Activated CD4-positive, alpha-beta memory T cell treated with anti-CD3 and anti-CD28 coated beads, Interleukin-2, amount 10 ng/mL, durations not matched to agents 7 days and 5 days (primary cell): ENCODE data around the gene TGM2. TPM values are rescaled to one million over a fixed set of nuclear protein-coding genes. Genes with fewer than 3 reads are reported as not detected.
A peak's percentile ranks its signal among the peaks of the same experiment; 100 is the strongest.

ENCODE experiments used
- CTCF ChIA-PET: fragments of 350-600 bp; sonication (Branson Sonifier 250); formaldehyde crosslinking; loops from one replicate; lab custom pipeline; 2021; ENCODE audit warnings: antibody characterized with exemption, inconsistent platforms; lab: Charles Lee
- POLR2A ChIA-PET: fragments of 350-600 bp; sonication (Branson Sonifier 250); formaldehyde crosslinking; loops from one replicate; lab custom pipeline; 2021; ENCODE audit warnings: antibody characterized with exemption; lab: Charles Lee
- DNase-seq: peaks from one replicate; pipeline ENCODE4 v3.0.0-alpha.2; 2020
- H3K27ac Mint-ChIP-seq: one replicate; pipeline ENCODE4 v1.8.0; 2021; ENCODE audit warnings: mild to moderate bottlenecking, mixed read lengths
- H3K27me3 Mint-ChIP-seq: one replicate; pipeline ENCODE4 v1.8.0; 2021; ENCODE audit warnings: mixed read lengths
- H3K36me3 Mint-ChIP-seq: one replicate; pipeline ENCODE4 v1.8.0; 2021; ENCODE audit warnings: low read depth, mixed read lengths
- H3K4me1 Mint-ChIP-seq: one replicate; pipeline ENCODE4 v1.8.0; 2021; ENCODE audit warnings: mixed read lengths
- H3K4me3 Mint-ChIP-seq: one replicate; pipeline ENCODE4 v1.8.0; 2021; ENCODE audit warnings: mild to moderate bottlenecking, mixed read lengths
- H3K9me3 Mint-ChIP-seq: one replicate; pipeline ENCODE4 v1.8.0; 2021; ENCODE audit warnings: mixed read lengths
- total RNA-seq, 2 experiments: library from RNA; stranded (reverse); gene quantifications; one replicate each; pipeline ENCODE4 v1.2.3, GENCODE V29; 2021

The TGM2 gene
- total RNA-seq, 2 experiments from 2014 or later: 0.33 to 0.38 TPM

GRCh38 chr20:38159957-38160756, 4.9 kb downstream of the TGM2 start:
- CTCF ChIA-PET: no interaction called here

GRCh38 chr20:38159566-38159956, 5.5 kb downstream of the TGM2 start:
- Mint-ChIP-seq H3K4me1 (peaks cover 5% of the 10 kb centered on the region), H3K27me3 (peaks cover 6% of the 10 kb centered on the region), H3K36me3 (no peaks in the 10 kb centered on the region), H3K27ac (no peak overlapping the region), H3K4me3 (no peak overlapping the region), H3K9me3 (no peaks in the 10 kb centered on the region)
- POLR2A ChIA-PET: no interaction called here
- CTCF ChIA-PET: no interaction called here
- no peak for DNase-seq

More at GRCh38 chr20:38159957-38160756, 4.9 kb downstream of the TGM2 start:
- peaks cover 9% of the 10 kb centered on the region for H3K27me3 Mint-ChIP-seq
- H3K27ac Mint-ChIP-seq: no peak overlapping the region
- H3K9me3 Mint-ChIP-seq: no peaks in the 10 kb centered on the region
- no peak overlapping the region for H3K4me3 Mint-ChIP-seq
- POLR2A ChIA-PET: no interaction called here
- H3K4me1 Mint-ChIP-seq: peaks cover 5% of the 10 kb centered on the region
- no peaks in the 10 kb centered on the region for H3K36me3 Mint-ChIP-seq
- no peak for DNase-seq

- ChIA-PET CTCF (no interaction called here), POLR2A (no interaction called here)
- Mint-ChIP-seq H3K4me1 (peaks cover 5% of the 10 kb centered on the region), H3K27me3 (peaks cover 6% of the 10 kb centered on the region), H3K27ac (no peak overlapping the region), H3K4me3 (no peak overlapping the region), H3K9me3 (no peaks in the 10 kb centered on the region), H3K36me3 (no peaks in the 10 kb centered on the region)
- DNase-seq: no peak
Measured at GRCh38 chr20:38158701-38159351, 6.2 kb downstream of the TGM2 start.

GRCh38 chr20:38157635-38158495, 7.2 kb downstream of the TGM2 start:
- H3K27me3 Mint-ChIP-seq: peaks cover 4% of the 10 kb centered on the region
- POLR2A ChIA-PET: no interaction called here
- peaks cover 7% of the 10 kb centered on the region for H3K4me1 Mint-ChIP-seq
- no peak overlapping the region for H3K4me3 Mint-ChIP-seq
- CTCF ChIA-PET: interaction anchor here (0.8 kb wide), 1 partner anchor 63 kb away, joined by 3 read pairs; no protein-coding TSS in a partner anchor
- no peaks in the 10 kb centered on the region for H3K36me3 Mint-ChIP-seq
- no peak for DNase-seq
- H3K27ac Mint-ChIP-seq: no peak overlapping the region
- H3K9me3 Mint-ChIP-seq: no peaks in the 10 kb centered on the region

- no peaks in the 10 kb centered on the region for H3K9me3 Mint-ChIP-seq
- peaks cover 15% of the 10 kb centered on the region for H3K4me1 Mint-ChIP-seq
- H3K27ac Mint-ChIP-seq: no peak overlapping the region
- POLR2A ChIA-PET: no interaction called here
- no peak overlapping the region for H3K4me3 Mint-ChIP-seq
- H3K27me3 Mint-ChIP-seq: no peaks in the 10 kb centered on the region
- no peaks in the 10 kb centered on the region for H3K36me3 Mint-ChIP-seq
- CTCF ChIA-PET: interaction anchor here (0.8 kb wide), 1 partner anchor 64 kb away, joined by 3 read pairs; no protein-coding TSS in a partner anchor
- no peak for DNase-seq
Measured at GRCh38 chr20:38156888-38157634, 8.0 kb downstream of the TGM2 start.

DNA sequence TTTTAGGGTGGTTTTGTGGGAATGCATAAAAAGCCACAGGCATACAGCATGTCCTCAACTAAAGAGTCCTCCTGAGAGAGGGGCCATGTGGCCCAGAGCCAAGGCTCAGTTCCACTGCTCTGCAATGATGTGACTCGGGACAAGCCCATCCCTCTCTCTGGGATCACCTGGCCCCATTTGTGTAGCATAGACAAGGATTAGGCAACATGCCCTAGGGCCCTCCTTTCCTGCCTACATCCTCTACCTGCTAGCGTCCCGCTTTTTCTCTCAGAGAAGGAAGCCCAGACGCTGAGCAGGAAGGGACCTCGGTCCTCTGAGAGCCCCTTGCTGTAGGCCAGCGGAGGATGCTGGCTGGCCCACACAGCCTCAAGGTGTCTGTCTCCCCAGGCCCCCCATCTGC, 8.8 kb downstream of the TGM2 start:
- Mint-ChIP-seq H3K4me3 (no peak overlapping the region), H3K27ac (no peak overlapping the region), H3K4me1 (peaks cover 16% of the 10 kb centered on the region), H3K9me3 (no peaks in the 10 kb centered on the region), H3K27me3 (no peaks in the 10 kb centered on the region), H3K36me3 (no peaks in the 10 kb centered on the region)
- CTCF ChIA-PET: no interaction called here
- POLR2A ChIA-PET: no interaction called here
- no peak for DNase-seq

DNA sequence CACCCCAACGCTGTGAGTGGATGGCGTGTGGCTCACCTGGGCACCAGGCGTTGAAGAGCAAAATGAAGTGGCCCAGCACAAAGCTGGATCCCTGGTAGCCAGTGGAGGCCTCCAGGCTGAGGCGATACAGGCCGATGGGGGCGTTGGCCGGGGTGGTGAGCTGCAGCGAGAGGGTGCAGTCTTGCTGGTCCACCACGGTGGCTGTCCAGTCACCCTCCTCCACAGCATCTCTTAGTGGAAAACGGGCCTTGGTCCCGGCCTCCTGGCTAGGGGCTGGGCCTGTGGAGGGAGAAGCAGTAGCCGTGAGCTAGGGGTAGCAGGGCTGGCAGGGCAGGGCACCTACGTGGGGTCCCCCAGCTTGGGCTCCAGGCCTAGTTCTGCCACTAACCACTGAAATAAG, 9.3 kb downstream of the TGM2 start:
- DNase-seq: no peak
- POLR2A ChIA-PET: interaction anchor here (1.1 kb wide), 1 partner anchor 122 kb away, joined by 3 read pairs; the partner anchor contains the start of genes RPRD1B and TTI1
- CTCF ChIA-PET: no interaction called here
- Mint-ChIP-seq H3K27ac (no peak overlapping the region), H3K4me1 (peaks cover 13% of the 10 kb centered on the region), H3K27me3 (no peaks in the 10 kb centered on the region), H3K9me3 (no peaks in the 10 kb centered on the region), H3K4me3 (no peak overlapping the region), H3K36me3 (no peaks in the 10 kb centered on the region)

- Mint-ChIP-seq H3K4me1 (peaks cover 13% of the 10 kb centered on the region), H3K9me3 (no peaks in the 10 kb centered on the region), H3K27ac (no peak overlapping the region), H3K36me3 (no peaks in the 10 kb centered on the region), H3K4me3 (no peak overlapping the region), H3K27me3 (peaks cover 3% of the 10 kb centered on the region)
- POLR2A ChIA-PET: interaction anchor here (1.3 kb wide), 1 partner anchor 120 kb away, joined by 3 read pairs; the partner anchor contains the start of genes RPRD1B and TTI1
- CTCF ChIA-PET: no interaction called here
- DNase-seq: no peak
Measured at GRCh38 chr20:38153401-38153800, 11.7 kb downstream of the TGM2 start.

GRCh38 chr20:38152621-38153221, 12.3 kb downstream of the TGM2 start:
- no peaks in the 10 kb centered on the region for H3K9me3 Mint-ChIP-seq
- peak overlapping the region; percentile 57 for H3K27ac Mint-ChIP-seq
- H3K4me3 Mint-ChIP-seq: peak overlapping the region; percentile 43
- POLR2A ChIA-PET: interaction anchor here (1.2 to 1.3 kb wide), 2 partner anchors 15 to 119 kb away, joined by 3 read pairs; partner anchors contain the start of genes RPRD1B and TTI1
- DNase-seq: peak; percentile 58
- H3K4me1 Mint-ChIP-seq: peaks cover 13% of the 10 kb centered on the region
- no peaks in the 10 kb centered on the region for H3K36me3 Mint-ChIP-seq
- CTCF ChIA-PET: interaction anchor here (0.8 to 1.7 kb wide), 3 partner anchors 58 to 79 kb away, joined by 3 to 4 read pairs (median 4); no protein-coding TSS in a partner anchor
- H3K27me3 Mint-ChIP-seq: peaks cover 3% of the 10 kb centered on the region

DNA sequence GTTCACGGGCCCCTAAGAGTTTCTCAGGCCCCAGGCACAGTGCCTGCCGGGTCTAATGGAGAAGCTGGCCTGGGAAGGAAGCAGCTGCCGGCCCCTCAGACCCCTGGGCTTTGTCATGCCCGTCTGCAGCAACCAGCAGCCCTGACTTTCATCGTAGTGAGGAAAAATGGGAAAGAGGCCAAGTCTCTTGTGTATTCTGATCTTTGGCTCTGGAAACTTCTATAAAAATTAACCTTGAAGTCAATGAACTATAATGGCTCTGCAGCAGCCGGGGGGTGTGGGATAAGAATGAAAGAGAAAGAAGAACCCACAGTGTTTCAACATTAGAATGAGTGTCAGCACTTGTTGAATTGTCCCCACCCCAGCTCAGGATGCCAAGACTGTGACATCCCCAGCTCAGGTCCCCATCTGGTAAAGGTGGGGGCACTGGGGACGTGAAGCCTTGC, 12.9 kb downstream of the TGM2 start:
- Mint-ChIP-seq H3K4me3 (peak overlapping the region; percentile 43), H3K36me3 (no peaks in the 10 kb centered on the region), H3K27me3 (peaks cover 3% of the 10 kb centered on the region), H3K4me1 (peaks cover 13% of the 10 kb centered on the region), H3K27ac (peak overlapping the region; percentile 57), H3K9me3 (no peaks in the 10 kb centered on the region)
- no peak for DNase-seq
- ChIA-PET CTCF (interaction anchor here (0.8 to 1.7 kb wide), 3 partner anchors 57 to 79 kb away, joined by 3 to 4 read pairs (median 4); no protein-coding TSS in a partner anchor), POLR2A (interaction anchor here (1.2 to 1.3 kb wide), 2 partner anchors 15 to 119 kb away, joined by 3 read pairs; partner anchors contain the start of genes RPRD1B and TTI1)

- CTCF ChIA-PET: interaction anchor here (0.9 to 1.7 kb wide), 3 partner anchors 57 to 766 kb away, joined by 3 to 4 read pairs (median 3); no protein-coding TSS in a partner anchor
- no peak overlapping the region for H3K27ac Mint-ChIP-seq
- H3K27me3 Mint-ChIP-seq: peaks cover 3% of the 10 kb centered on the region
- no peaks in the 10 kb centered on the region for H3K36me3 Mint-ChIP-seq
- POLR2A ChIA-PET: interaction anchor here (1.2 kb wide), 1 partner anchor 16 kb away, joined by 3 read pairs; no protein-coding TSS in a partner anchor
- no peaks in the 10 kb centered on the region for H3K9me3 Mint-ChIP-seq
- DNase-seq: no peak
- peaks cover 13% of the 10 kb centered on the region for H3K4me1 Mint-ChIP-seq
- H3K4me3 Mint-ChIP-seq: no peak overlapping the region
Measured at GRCh38 chr20:38151455-38151854, 13.6 kb downstream of the TGM2 start.
